Measurements from ENCODE around the gene SEMA4G.

GRCh38 chr10:100965820-100966219 lies 3.5 kb upstream of the SEMA4G start:
- TF ChIP-seq CTCF (IDR thresholded peaks at IDR 0.05; ENCODE audit: poor library complexity, severe bottlenecking) (no peak), EP300 (conservative IDR thresholded peaks at IDR 0.05; ENCODE audit: poor library complexity, severe bottlenecking) (no peak), POLR2AphosphoS5 (IDR thresholded peaks at IDR 0.05) (no peak), EZH2 (IDR thresholded peaks at IDR 0.05; ENCODE audit: borderline replicate concordance, insufficient read depth, low read length, poor library complexity, severe bottlenecking) (no peak), SMC3 (conservative IDR thresholded peaks at IDR 0.05; ENCODE audit: poor library complexity) (no peak), TAF1 (IDR thresholded peaks at IDR 0.05; ENCODE audit: low read depth) (no peak)
